KOPT-K1 (cell line): ENCODE results near the gene TMTC4.
A peak's percentile ranks its signal among the peaks of the same experiment; 100 is the strongest.
"Not testable (repeated sequence)": the region's sequence is repeated elsewhere in the genome, so short reads cannot be mapped to it uniquely, and the experiment has no call there.

Experiments used
- H3K27ac ChIP-seq: fragments of 200-600 bp; sonication (generic); 2 replicates; pipeline ENCODE4 v1.5.1; 2016; ENCODE audit warnings: antibody characterized with exemption, mild to moderate bottlenecking, low read depth, low read length; ENCODE audit not compliant: poor library complexity, severe bottlenecking
- H3K36me3 ChIP-seq: fragments of 200-600 bp; sonication (generic); 2 replicates; pipeline ENCODE4 v1.5.1; 2017; ENCODE audit warnings: antibody characterized with exemption, mild to moderate bottlenecking, low read length, moderate library complexity; ENCODE audit not compliant: insufficient read depth
- H3K9me3 ChIP-seq: fragments of 200-600 bp; sonication (generic); 2 replicates; pipeline ENCODE4 v1.5.1; 2017; ENCODE audit warnings: antibody characterized with exemption, low read length, mild to moderate bottlenecking; ENCODE audit not compliant: insufficient read depth, poor library complexity, severe bottlenecking

Gene TMTC4, protein sequence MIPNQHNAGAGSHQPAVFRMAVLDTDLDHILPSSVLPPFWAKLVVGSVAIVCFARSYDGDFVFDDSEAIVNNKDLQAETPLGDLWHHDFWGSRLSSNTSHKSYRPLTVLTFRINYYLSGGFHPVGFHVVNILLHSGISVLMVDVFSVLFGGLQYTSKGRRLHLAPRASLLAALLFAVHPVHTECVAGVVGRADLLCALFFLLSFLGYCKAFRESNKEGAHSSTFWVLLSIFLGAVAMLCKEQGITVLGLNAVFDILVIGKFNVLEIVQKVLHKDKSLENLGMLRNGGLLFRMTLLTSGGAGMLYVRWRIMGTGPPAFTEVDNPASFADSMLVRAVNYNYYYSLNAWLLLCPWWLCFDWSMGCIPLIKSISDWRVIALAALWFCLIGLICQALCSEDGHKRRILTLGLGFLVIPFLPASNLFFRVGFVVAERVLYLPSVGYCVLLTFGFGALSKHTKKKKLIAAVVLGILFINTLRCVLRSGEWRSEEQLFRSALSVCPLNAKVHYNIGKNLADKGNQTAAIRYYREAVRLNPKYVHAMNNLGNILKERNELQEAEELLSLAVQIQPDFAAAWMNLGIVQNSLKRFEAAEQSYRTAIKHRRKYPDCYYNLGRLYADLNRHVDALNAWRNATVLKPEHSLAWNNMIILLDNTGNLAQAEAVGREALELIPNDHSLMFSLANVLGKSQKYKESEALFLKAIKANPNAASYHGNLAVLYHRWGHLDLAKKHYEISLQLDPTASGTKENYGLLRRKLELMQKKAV

DNA sequence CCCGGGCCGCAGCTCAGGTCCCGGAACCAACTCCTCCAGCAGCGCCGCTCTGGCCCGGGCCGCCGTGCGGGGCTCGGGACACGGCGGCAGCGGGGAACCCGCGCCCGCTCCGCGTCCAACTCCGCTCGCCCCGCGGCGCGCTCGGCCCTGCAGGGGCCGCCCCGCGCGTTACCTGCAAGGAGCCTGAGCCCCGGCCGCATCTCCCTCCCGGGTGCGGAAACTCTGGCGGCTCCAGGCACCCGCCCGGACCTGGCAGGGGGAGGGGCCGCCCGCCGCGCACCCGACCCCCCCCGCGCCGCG, at the start of gene TMTC4:
TSS of gene TMTC4 (minus strand) at position 224 of the 300 bp plus-strand sequence. CDS start 4,433 bp downstream, outside the sequence.
- Histone ChIP-seq H3K9me3 (no peaks in the 10 kb centered on the region), H3K27ac (peak within 1 kb of the TSS; percentile 76), H3K36me3 (peaks cover 8% of the 10 kb centered on the region)

DNA sequence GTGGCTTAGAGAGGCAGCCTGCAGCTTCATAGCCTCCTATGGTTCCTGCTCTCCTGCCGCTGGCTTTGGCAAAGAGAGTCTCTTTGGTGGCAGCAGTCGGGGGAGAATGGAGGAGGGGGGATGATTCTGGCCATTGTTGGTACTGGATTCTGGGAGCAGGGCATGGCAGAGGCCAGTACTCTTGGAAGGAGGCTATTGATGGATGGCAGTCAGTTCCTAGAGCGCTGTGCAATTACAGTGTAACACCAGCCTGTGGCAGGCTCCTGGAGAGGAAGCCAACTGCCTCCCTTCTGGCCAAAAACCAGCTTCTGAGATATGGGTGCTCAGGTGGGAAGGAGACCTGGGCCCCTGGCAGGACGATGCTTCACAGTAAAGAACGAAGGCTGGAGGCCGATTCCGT, 47.9 kb upstream of the TMTC4 start:
- Histone ChIP-seq H3K27ac (no peak overlapping the region), H3K36me3 (no peaks in the 10 kb centered on the region), H3K9me3 (peaks cover 17% of the 10 kb centered on the region)

DNA sequence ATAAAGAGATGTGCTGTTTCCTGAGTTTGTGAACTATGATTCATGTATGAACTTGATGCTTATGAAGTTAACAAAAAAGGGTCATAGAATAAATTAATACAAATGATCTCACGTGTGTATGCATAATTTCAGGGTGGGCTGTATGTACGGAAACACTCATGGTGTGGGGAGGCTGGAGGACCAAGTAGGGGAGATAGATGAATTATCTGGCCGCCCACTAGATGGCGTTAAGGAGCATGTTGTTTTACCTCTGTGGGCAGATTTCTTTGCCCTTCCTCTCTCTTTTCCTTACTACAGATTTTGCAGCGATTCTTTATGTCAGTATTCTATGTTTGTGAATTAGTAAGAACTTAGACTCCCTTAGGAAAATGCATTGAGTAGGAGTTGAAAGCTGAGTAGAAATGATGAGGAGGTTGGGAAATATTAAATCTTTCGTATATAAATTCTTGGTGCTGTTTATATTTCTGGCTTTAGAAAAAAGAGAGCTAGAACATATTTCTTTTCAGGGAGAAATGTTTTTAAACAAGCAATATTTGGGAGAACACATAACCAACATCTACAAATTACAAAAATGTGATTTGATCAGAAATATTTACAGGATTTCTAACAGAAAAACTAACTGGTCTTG, 47.4 kb upstream of the TMTC4 start:
- Histone ChIP-seq H3K9me3 (peaks cover 16% of the 10 kb centered on the region), H3K36me3 (no peaks in the 10 kb centered on the region), H3K27ac (no peak overlapping the region)

DNA sequence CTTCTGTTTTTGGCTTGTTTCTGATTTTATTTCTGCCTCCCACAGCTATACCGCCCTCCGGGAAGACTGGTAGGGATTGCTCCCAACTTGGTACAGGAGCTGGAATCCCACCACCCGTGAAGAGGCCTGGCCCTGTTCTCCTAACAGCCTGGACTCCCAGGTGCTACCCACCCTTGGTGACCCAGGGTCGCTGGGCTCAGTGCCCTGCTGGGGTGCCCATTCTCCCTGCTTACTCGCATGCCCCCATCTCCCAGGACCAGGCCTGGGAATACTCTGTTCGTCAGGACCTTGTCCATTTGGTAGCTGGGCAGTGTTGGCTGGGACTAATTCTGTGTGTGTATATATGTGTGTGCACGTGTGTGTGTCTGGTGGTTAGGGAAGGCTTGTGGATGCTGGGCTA, 41.0 kb upstream of the TMTC4 start:
- H3K27ac ChIP-seq: no peak overlapping the region
- no peaks in the 10 kb centered on the region for H3K36me3 ChIP-seq

DNA sequence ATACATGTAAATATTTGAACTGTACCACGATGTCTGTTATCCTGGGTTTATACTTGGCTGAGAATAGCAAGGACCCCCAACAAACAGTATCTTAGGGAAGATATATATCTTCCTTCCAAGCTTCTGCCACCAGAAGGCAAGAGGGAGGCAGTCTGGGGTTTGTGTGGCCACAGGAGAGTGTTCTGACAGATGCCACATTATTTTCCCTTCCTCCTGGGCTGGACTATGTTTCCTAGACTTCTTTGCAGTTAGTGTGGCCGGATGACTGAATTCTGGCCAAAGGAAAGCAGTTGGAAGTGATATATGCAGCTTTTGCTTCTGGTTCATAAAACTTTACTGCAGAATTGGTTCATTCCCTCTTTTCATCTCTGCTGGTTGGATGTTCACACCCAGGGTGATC, 39.9 kb upstream of the TMTC4 start:
- H3K9me3 ChIP-seq: peaks cover 5% of the 10 kb centered on the region
- H3K27ac ChIP-seq: no peak overlapping the region
- H3K36me3 ChIP-seq: no peaks in the 10 kb centered on the region

More for the DNA sequence above, 41.0 kb upstream of the TMTC4 start:
- H3K9me3 ChIP-seq: peaks cover 16% of the 10 kb centered on the region

DNA sequence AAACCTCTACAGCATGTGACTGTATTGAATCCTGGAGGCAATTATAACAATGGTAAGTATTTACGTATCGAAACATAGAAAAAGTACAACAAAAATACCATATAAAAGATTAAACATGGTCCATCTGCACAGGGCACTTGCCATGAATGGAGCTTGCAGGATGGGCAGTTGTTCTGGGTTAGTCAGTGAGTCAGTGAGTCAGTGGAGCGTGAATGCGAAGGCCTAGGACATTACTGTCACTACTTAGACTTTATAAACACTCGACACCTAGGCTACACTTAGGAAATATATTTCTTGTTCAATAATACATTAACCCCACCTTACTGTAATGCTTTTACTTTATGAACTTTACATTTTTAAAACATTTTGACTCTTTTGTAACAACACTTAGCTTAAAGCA, 35.6 kb upstream of the TMTC4 start:
- H3K27ac ChIP-seq: no peak overlapping the region
- no peaks in the 10 kb centered on the region for H3K36me3 ChIP-seq
- H3K9me3 ChIP-seq: no peaks in the 10 kb centered on the region

DNA sequence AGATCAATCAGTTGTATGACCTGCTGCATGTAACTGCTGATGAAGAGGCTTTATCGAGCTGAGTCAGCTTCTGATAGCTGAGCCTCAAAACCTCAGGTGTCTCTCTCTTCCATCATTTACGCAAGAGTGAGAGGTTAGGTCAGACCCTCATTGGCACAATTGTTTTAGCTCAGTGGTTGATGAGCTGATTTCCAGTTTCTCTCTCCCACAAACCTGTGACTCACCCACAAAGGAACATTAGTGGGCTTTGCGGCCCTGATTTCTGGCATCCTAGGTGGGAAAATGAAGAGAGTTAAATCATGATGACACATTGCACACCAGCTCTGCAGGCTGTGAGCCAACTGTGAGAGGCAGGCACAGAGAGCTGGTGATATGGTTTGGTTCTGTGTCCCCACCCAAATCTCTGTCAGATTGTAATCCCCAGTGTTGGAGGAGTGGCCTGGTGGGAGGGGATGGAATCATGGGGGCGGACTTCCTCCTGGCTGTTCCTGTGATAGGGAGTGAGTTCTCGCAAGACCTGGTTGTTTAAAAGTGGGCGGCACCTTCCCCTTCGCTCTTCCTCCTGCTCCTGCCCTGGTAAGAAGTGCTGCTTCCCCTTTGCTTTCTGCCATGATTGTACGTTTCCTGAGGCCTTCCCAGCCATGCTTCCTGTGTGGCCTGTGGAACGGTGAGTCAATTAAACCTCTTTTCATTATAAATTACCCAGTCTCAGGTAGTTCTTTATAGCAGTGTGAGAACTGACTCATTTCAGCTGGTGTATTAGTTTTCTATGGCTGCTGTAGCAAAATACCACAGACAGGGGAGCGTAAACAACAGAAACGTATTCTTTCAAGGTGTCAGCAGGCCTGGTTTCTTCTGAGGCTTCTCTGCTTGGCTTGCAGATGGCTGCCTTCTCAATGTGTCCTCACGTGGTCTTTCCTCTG, 33.5 kb upstream of the TMTC4 start:
- Histone ChIP-seq H3K27ac (no peak overlapping the region), H3K9me3 (no peaks in the 10 kb centered on the region), H3K36me3 (no peaks in the 10 kb centered on the region)

DNA sequence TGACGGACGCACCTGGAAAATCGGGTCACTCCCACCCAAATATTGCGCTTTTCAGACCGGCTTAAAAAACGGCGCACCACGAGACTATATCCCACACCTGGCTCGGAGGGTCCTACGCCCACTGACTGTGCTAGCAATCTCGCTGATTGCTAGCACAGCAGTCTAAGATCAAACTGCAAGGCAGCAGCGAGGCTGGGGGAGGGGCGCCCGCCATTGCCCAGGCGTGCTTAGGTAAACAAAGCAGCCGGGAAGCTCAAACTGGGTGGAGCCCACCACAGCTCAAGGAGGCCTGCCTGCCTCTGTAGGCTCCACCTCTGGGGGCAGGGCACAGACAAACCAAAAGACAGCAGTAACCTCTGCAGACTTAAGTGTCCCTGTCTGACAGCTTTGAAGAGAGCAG, 23.7 kb upstream of the TMTC4 start:
- not testable (repeated sequence) for H3K9me3 ChIP-seq, H3K36me3 ChIP-seq, H3K27ac ChIP-seq

DNA sequence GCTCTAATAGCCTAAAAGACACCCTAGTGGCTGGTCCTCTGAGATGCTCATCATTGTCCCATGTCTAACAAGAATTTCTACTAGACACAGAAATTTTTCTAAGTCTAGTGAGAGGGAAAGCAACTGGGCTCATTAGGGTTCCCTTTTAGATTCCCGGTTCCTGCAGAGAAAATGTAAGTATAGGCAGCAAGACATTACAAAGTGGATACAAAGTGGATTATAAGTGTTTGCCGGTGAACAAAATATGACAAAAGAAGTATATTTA, 20.8 kb upstream of the TMTC4 start:
- Histone ChIP-seq H3K36me3 (no peaks in the 10 kb centered on the region), H3K9me3 (peaks cover 14% of the 10 kb centered on the region), H3K27ac (no peak overlapping the region)

DNA sequence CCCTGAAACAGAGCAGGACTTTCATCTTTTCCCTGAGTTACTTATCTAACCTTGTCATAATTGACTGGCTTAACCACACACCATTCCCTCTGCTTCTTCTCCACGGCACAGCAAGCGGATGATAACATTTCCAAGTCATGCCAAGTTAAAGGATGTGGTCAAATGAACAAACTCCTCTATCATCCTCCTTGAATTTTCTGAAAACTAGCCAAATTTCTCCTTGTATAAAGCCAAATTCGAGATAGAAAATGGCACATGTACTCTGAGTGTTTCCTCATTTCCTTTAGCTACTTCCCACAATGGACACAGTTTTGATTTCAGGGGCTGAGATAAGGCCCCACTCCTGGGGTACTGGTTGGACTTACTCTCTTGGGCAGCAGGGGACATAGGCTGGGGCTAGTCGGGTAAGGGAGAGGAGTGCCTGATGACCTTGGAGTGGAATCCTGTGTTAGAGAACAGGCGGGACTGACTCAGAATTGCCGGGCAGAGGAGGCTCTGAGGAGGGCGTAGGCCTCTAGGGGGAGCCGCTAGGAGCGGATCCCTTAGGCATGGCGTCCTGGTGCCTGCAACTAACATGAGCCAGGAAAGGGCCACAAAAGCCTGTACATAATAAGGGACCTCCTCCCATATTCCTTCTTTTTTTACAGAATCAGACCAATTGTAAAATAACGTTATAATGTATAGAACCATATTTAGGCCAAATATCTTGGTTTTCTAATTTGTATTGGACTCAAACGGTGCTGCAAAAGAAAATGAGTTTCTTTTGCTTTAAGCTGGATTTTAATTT, 20.3 kb upstream of the TMTC4 start:
- H3K27ac ChIP-seq: no peak overlapping the region
- no peaks in the 10 kb centered on the region for H3K36me3 ChIP-seq
- peaks cover 19% of the 10 kb centered on the region for H3K9me3 ChIP-seq

DNA sequence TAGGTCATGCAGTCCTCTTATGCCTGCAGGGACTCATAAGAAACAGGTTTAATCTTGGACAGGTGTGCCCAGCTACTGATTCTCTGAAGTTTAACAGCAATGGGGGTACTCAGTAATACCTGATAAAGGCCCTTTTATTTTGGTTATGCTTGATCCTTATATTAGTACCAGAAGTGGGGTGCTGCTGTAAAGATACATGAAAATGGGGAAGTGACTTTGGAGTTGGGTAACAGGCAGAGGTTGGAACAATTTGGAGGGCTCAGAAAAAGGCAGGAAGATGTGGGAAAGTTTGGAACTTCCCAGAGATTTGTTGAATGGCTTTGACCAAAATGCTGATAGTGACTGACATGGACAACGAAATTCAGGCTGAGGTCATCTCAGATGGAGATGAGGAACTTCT, 14.6 kb upstream of the TMTC4 start:
- Histone ChIP-seq H3K36me3 (no peaks in the 10 kb centered on the region), H3K27ac (no peak overlapping the region), H3K9me3 (peaks cover 32% of the 10 kb centered on the region)

DNA sequence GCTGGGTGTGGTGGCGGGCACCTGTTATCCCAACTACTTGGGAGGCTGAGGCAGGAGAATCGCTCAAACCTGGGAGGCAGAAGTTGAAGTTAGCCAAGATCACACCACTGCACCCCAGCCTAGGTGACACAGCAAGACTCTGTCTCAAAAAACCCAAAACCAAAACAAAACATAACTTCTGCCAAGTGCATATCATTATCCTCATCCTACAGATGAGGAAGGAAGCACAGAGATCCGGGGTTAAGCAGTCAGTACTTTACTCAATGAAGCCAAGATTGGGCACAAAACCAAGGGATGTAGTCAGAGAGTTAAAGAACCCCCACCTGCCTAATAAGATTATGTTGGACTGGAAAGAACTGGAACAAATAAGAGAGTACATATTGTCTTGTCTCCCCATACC, 5.5 kb upstream of the TMTC4 start:
- no peak overlapping the region for H3K27ac ChIP-seq
- H3K9me3 ChIP-seq: no peaks in the 10 kb centered on the region
- H3K36me3 ChIP-seq: no peaks in the 10 kb centered on the region

DNA sequence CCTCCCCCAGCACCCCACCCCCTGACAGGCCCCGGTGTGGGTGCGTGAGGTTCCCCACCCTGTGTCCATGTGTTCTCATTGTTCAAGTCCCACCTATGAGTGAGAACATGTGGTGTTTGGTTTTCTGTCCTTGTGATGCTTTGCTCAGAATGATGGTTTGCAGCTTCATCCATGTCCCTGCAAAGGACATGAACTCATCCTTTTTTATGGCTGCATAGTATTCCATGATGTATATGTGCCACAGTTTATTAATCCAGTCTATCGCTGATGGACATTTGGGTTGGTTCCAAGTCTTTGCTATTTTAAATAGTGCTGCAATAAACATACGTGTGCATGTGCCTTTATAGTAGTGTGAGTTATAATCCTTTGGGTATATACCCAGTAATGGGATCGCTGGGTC, 2.5 kb upstream of the TMTC4 start:
- not testable (repeated sequence) for H3K27ac ChIP-seq, H3K9me3 ChIP-seq, H3K36me3 ChIP-seq

DNA sequence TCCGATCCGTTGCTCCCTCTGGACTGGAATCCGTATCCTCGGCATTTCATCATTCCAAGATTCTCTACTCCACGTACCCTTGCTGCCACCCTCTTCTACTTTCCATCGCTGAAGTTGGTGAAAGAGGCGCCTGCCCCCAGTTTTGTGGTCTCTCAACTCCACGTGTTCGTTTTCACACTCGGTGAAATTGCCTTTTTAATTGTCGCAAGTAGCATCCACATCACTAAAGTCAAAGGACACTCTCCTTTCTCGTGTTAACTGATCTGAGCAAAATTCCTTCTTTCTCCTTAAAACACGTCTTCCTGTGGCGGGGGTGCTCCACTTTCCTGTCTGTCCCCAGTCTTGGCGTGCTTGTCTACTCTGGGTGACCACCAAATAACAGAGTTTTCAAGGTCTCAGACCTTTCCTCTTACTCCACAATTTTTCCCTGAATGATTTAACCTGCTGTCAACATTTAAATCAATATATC, 1.1 kb upstream of the TMTC4 start:
- Histone ChIP-seq H3K27ac (peak overlapping the region; percentile 76), H3K36me3 (no peaks in the 10 kb centered on the region; the same call in 1 of the 2 replicates), H3K9me3 (no peaks in the 10 kb centered on the region)
